ENCODE results near the gene GAS2L2.
"Not testable (repeated sequence)": the region's sequence is repeated elsewhere in the genome, so short reads cannot be mapped to it uniquely, and the experiment has no call there.

Gene GAS2L2

DNA sequence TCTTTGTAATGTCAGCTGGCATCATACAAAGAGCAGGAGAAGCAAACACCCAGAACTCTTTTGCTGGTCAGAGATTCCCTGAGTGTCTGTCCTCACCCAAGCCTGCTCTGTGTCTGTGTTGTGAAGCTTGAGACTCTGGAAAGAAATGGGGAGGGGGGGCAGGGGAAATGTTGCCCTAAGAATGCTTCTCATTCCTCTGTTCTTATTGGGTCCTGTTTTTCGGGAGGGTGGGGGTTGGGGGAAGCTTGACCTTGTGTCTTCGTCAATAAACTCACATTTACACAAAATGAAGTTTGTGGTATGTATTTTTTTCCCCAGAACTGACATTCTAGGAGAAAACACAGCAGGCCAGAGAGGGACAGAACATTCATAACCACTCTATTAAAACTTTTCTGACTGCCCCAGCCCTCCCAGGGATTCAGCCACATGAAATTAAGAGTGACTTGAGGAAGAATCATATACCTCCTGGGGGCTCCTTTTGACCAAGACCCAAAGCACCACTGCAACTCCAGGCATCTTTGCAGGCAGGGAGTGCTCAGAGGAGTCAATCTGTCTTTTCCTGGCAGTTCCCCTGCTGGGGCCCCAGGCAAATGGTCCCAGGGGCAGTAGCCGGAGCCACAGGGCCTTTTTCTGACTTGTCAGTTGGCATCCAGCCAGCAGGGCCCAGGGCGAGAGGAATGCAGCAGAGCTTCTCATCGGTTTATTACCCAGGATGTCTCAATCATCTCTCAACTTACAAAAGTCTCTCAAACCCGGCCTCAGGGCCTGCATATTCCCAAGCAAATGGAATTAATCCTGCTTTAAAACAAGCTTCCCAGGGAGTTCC lies 26.7 kb downstream of the GAS2L2 start:
- DNase-seq: no peak

DNA sequence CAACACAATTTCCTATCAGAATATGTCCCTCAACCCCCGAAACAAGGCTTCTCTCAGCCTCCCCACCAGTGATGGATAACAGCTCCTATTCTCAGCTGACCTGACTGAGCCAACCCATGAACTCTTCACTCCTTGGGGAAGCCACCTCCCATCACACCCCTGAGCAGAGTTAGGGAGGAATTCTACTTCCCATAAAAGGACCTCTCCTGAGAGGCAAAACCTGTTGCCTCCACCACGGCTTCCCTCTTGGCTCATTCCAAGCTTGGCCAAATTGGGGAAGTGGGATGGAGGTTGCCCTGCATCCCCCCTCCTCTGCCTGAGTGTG lies 27.3 kb downstream of the GAS2L2 start:
- DNase-seq: no peak

DNA sequence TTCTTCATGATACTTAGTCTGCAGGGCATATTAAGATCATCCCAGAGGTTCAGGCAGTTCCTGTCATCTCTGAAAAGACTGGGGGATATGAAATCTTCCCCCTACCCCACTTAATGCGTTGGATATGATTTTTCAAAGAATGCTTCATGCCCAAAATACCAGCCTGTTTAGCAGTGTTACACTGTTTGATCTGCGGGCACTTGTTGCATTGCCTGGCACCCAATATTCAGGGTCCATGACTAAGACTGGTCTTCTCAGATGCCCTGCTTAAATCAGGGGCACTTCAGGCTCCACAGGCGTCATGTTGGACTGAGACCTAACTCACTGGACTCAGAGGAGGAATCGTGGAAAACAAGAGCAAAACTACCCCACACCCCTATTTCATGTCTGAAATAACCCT lies 28.0 kb downstream of the GAS2L2 start:
- no peak for DNase-seq

DNA sequence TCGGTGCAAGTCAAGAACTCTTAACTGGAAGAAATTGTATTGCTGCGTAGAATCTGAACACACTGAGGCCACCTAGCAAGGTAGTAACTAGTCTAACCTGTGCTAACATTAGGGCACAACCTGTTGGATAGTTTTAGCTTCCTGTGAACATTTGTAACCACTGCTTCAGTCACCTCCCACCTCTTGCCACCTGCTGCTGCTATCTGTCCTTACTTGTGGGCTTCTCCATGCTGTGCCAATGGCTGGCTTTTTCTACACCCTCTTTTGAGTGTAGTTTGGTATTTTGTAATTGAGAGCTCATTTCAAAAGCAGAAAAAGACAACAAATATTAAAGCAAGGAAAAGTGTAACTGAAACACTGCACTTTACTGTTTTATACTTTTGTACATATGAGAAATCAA lies 29.3 kb downstream of the GAS2L2 start:
- DNase-seq: no peak

DNA sequence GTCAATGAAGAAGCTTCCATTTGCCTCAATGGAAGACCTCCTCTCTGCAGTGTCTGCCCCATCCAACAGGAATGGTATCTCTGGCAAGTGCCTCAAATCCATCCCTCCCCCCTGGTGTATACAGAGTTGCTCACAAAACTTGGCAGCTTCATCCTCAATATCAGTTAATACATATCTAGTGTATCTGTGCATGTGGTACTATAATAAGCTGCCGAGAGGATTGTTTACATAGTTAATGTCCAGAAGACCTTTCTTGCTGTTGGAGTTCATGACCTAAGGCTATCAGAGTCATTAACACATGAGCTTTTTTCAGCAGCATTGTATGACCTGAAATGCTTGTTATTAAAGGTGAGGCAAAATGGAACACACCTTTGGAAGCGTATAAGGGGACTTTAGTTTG lies 35.6 kb downstream of the GAS2L2 start:
- DNase-seq: no peak

DNA sequence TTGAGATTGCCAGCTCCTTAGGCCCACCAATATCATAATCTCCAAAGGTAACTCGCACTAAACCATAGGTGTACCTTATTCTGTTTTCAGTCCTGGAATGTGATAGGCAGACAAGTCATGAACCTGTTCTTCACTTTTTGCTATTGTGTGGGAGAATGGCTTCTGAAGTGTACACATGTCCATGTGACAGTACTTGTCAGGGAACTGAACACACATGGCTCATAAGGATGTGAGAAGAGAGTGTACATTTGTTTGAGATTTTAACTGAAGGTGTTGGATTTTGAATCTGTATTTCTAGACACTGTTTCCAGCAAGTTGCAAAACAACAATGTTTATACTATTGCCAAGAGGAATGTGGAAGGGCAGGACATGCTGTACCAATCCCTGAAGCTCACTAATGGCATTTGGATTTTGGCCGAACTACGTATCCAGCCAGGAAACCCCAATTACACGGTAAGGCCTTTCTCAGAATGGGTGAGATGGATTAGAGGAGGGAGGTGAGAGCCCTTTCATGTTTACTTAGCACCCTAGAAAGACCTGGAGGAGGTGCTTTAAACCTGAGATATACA lies 36.1 kb downstream of the GAS2L2 start:
- DNase-seq: no peak

DNA sequence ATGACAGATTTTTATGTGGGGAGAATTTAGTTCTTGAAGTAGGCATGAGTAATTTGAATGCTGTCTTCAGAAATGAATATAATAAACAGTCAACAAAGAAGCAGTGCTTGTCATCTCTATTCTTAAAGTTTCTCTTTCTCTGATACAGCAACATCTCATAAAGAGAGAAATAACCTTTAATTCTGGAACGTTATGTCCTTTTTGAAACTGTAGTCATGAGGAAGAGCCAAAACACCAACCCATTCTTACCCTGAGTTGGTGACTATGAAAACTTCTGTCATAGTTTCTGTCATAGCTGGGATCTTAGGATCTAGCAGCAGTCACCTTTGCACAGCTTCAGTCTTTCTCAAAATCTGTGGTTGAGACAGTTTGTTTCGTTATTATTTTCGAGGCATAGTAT lies 36.9 kb downstream of the GAS2L2 start:
- DNase-seq: no peak

DNA sequence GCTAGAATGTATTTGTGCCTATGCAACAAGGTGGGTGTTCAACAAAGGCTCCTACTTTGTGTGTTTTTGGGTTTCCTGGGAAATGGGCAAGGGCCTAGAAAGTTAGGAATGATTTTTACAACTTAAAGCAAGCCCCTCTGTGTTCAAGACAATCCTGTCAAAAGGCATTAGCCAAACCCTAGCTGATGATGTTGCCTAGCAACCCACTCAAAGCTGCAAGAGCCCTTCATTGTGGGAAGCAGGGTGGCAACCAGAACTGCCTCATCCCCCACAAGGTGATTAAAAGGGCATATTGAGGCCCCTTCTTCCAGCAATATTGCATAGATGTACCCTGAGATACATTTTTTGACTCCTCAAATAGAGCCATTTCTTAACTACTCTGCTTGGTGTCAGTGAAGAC lies 37.6 kb downstream of the GAS2L2 start:
- DNase-seq: no peak

DNA sequence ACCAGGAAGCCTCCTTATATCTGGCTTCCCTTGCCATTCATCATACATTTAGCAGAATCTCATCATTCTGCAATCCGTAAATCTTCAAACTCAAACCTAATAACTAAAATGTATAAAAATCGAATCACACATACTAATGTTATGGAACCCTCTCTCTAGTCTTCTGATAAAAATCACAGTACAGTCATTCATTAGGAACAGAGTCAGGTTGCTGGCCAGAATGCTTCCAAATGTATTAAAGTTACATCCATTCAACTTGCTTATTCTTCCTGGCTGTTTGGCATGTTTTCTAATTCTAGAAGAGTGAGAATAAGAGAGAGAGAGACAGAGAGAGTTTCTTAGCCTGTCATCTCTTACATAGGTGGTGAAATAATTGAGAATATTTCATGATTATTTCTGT lies 38.1 kb downstream of the GAS2L2 start:
- no peak for DNase-seq

DNA sequence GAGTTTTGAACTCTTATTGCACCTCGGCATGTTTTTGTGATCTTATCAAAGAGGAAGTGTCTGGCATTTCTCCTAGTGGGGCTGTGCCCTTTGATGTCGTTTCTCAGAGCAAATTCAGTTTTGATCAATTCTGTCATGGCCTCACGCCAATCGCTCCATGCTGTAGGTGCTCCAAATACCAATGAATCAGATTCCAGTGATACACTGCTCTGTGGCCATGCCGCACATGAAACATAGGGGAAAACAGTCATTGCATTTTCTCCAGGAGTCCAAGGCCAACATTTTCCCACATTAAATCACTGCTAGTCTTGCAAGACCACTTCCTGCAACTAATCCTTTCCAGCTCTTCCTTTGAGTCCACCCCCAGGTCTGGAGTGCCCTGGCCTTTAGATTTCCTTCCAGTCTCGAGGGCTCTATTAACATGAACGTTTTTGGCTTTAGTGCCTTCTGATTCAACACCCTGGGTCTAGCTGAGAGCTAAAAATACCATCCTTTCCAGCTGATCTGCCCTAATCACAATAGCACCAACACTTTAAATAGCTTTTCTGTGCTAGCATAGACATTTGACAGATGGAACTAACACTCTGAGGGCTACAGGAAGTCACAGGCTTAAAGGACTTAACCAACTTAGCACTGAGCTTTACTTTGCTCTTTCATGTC lies 39.8 kb downstream of the GAS2L2 start:
- DNase-seq: no peak

DNA sequence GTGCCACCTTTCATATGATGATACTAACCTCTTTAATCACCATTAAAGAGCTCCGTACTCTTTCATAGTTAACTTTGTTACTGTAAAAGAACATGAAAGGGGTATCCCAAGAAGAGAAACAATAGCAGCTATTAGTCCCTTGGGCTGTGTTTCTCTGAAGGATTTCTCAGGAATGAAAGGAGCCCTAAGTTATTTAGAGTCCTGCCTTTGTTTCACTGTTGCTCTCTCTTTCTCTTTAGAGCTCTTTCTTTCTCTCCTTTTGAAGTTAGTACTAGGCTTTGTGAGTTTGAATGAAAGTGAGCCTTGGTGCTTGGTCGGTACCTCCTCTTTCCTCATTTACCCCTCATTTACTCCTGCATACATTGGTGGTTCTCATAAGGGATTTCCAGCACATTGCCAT lies 42.1 kb downstream of the GAS2L2 start:
- DNase-seq: no peak

DNA sequence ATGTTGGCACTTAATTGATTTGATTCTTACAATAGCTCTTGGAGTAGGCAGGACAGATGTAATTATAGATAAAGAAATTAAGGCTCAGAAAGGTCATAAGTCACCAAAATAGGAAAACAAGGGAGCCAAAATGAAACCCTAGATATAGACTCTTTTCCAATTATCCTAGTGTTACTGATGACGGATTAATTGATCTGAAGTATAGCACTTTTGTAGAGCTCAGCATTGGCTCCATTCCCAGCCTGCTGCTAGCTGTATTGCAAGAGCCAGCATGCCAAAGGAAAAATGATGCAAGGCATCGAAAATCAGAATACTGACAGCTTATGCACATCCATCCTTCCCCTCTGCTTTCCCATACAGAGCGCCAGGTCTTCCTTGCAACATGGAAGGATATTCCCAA lies 43.2 kb downstream of the GAS2L2 start:
- DNase-seq: no peak

DNA sequence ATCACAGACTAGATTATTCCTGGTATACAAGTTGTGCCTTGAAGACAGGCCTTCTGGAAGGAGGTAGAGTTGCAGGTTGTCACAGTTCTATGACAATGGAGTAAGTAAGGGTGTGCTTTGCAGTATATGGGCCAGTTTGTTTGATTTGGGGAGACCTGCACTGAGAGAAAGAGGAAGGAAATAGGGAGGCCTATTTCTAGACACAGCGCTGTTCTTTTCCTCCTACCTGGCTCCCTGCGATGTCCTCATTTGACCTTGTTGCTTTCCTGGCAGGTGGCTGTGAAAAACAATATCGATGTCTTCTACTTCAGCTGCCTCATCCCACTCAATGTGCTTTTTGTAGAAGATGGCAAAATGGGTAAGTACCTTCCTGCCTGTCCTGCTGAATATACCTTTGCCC lies 44.1 kb downstream of the GAS2L2 start:
- DNase-seq: no peak

DNA sequence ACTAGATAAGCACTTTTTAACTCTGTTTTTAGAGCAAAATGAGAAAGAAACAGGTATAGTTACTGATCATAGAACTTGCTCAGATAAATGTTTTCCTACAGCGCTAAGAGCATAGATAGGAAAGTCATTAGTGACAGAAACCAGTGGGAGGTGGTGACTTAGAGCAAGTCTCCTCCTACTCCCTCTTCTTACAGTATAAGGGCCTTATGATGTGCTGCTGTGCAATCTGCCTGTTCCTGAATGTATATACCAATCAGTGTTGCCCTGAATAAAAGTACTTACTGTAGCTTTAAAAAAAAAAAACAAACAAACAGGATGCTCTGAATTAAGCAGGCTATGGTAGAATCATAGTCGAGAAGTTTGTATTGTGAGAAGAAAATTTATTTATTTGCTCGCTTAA lies 44.9 kb downstream of the GAS2L2 start:
- DNase-seq: no peak

DNA sequence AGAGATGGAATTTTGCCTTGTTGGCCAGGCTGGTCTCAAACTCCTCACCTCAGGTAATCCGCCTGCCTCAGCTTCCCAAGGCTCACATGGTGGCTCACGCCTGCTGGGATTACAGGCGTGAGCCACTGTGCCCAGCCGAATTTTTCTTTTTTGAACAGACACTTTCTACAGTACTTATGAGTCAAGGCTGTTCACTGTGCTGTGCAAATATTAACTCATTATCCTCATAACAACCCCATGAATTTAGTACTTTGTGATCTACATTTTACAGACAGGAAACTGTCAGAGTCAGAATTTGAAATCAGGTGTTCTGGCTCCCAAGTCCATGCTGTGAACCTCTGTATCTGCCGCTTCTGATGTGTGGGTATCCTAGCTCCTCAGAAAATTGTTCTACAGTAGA lies 47.3 kb downstream of the GAS2L2 start:
- DNase-seq: no peak

DNA sequence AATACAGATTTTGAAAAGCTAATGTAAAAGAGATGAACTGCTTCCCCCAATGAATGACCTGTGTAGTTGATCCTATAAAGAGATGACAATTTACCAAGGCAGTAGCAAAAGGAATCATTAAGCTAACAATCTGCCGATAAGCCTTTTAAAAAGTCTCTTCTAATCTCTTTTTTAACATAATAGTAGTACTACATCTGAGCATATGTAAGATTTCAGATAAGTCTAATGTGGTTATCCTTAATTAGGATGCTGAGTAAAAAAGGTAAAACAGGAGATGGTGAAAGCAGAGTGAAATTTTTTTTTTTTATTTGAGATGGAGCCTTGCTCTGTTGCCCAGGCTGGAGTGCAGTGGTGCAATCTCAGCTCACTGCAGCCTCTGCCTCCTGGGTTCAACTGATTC lies 47.8 kb downstream of the GAS2L2 start:
- DNase-seq: no peak

DNA sequence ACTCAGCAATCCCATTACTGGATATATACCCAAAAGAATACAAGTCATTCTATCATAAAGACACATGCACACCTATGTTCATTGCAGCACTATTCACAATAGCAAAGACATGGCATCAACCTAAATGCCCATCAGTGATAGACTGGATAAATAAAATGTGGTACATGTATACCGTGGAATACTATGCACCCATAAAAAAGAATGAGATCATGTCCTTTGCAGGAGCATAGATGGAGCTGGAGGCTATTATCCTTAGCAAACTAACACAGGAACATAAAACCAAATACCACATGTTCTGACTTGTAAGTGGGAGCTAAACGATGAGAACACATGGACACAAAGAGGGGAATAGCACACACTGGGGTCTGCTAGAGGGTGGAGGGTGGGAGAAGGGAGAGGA lies 49.7 kb downstream of the GAS2L2 start:
- not testable (repeated sequence) for DNase-seq

DNA sequence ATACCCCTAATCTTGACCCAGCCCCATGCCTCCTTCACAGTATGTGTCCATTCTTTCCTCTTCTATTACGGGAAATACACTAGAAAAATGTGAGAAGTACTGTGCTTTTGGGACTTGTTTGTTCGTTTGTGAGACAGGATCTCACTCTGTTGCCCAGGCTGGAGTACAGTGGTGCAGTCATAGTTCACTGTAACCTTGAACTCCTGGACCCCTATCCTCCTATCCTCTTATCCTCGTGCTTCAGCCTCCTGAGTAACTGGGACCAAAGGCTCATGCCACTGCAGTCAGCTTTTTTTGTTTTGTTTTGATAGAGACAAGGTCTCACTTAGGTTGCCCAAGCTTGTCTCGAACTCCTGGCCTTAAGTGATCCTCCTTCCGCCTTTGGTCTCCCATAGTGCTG lies 51.5 kb downstream of the GAS2L2 start:
- DNase-seq: no peak

DNA sequence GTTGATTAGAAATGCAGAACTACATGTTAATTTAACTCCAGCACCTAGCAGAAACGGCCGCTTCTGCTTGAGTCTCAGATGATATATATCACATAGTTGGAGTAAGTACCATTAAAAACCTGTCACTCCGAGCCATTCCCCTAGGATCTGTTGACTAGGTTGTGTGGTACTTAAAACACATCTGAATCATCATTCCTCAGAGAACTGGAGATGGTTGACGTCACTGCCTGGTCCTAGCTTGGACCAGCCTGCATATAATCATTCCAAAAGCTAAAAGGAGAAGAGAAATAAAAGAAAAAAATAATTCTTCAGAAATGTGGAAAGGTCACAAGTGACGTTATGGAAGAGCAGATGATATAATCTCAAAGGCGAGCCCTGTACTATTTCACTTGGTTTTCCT lies 52.9 kb downstream of the GAS2L2 start:
- no peak for DNase-seq

DNA sequence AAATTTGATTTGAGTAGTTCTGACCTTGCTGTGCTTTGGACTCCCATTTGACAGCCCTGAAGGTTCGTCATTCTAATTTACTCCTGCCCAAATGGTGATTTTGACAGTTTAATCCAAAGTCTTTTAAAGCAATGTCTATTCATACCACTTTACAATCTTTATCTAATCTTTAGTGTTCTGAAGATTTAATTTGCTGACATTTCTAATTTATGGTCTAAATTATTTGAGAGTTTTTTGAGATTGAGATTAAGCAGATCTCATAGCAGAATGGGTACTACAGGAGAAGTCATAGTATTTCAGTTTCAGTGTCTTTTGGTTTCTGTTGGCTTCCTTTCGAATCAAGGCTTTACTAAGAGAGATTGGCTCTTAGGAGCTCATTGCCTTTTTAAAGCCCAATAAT lies 54.2 kb downstream of the GAS2L2 start:
- no peak for DNase-seq

DNA sequence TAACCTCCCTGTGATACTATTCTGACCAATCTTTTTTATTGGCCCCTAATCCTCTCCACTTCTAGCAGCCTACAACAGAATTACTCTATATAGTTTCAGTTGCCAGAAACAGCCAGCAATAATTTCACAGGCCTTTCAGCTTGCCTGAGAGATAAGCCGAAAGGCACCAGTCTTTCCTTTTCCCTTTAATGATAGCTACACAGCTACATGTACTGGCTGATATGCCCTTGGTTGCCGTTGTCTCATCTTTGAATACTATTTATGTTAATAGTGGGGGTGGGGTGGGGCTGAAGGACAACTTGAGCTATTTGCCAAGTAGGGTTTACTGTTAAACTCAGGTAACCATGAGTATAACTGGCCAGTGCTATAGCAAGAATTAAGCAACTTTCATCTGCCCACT lies 57.4 kb downstream of the GAS2L2 start:
- DNase-seq: no peak

DNA sequence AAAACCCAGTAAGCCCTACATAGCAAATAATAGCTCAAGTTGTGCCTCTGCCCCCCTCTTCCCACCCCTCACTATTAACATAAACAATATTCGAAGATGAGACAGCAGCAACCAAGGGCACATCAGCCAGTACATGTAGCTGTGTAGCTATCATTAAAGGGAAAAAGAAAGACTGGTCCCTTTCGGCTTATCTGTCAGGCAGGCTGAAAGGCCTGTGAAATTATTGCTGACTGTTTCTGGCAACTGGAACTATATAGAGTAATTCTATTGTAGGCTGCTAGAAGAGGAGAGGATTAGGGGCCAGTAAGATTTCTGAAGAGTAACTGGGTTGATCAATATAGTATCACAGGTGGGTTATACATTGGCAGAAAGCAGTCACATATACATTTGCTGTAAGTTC lies 58.1 kb downstream of the GAS2L2 start:
- DNase-seq: no peak
